COLO668 (cell line): ENCODE data around the gene TRABD.
"Not testable (repeated sequence)": the region's sequence is repeated elsewhere in the genome, so short reads cannot be mapped to it uniquely, and the experiment has no call there.

Experiments
- DNase-seq: peaks from one replicate; lab custom pipeline; 2025; ENCODE audit not compliant: unreplicated experiment; lab: John Stamatoyannopoulos, UW

The TRABD gene

DNA sequence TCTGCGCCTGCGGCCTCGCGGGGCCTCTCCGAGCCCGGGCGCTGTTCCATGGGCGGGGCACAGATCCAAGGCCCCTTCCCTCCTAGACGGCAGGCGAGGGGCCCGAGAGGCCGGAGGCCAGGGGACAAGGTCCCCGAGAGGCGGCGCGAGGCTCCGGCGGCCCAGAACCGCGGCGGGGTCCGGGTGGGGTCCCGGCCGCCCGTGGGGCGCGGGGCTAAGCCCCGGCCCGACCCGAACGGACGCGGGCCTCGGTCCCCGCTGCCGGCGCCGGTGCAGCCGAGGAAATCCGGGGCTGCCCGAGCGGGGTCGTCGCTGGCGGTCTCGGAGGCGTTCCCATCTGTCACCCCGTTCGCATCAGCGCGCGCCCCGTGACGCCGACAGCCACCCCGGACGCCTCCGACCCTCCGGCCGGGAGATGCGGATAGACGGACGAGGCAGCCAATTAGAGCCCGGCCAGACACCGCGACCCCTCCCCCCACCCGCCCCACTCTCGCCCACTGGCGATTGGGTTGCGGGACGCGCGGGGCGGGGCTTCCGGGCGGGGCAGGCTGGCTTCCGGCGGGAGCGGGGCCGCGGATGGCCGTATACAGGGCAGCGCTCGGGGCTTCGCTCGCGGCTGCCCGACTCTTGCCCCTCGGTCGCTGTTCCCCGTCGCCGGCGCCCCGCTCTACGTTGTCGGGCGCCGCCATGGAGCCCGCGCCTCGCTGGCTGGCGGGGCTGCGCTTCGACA lies 14.9 kb downstream of the TRABD start, which contains the start of gene SELENOO:
SELENOO (plus strand) TSS at position 551 of the 730 bp plus-strand sequence; CDS start at position 577, 26 bp downstream.
- DNase-seq, result peak; percentile 95

DNA sequence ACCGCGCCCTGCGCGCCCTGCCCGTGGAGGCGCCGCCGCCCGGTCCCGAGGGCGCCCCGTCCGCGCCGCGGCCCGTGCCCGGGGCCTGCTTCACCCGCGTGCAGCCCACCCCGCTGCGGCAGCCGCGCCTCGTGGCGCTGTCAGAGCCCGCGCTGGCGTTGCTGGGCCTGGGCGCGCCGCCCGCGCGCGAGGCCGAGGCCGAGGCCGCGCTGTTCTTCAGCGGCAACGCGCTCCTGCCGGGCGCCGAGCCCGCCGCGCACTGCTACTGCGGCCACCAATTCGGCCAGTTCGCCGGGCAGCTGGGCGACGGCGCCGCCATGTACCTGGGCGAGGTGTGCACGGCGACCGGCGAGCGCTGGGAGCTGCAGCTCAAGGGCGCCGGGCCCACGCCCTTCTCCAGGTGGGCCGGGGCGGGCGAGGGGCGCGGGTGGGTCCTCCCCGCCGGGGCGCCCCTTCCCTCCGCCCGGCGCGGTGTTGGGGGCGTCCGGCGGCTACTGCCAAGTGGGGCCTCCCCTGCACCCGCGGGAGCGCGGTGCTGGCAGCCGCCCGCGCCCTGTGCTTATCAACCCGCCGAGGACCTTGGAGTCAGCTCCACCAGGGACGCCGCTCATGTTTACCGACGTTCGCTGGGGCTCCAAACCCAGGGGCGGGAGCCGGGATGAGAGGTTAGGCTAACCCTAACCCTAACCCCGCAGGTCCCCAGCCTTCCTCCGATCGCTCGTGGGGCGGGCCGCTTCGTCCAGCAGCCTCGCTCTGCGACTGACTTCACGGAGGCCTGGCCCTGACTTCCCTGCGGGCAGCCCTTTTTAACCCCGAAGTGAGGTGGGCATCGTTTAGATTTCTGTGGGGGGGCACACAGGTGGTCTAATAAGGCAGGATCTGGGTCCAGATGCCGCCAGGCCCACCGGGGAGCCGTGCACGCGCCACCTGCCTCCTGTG lies 15.7 kb downstream of the TRABD start:
- peak; percentile 62 for DNase-seq

DNA sequence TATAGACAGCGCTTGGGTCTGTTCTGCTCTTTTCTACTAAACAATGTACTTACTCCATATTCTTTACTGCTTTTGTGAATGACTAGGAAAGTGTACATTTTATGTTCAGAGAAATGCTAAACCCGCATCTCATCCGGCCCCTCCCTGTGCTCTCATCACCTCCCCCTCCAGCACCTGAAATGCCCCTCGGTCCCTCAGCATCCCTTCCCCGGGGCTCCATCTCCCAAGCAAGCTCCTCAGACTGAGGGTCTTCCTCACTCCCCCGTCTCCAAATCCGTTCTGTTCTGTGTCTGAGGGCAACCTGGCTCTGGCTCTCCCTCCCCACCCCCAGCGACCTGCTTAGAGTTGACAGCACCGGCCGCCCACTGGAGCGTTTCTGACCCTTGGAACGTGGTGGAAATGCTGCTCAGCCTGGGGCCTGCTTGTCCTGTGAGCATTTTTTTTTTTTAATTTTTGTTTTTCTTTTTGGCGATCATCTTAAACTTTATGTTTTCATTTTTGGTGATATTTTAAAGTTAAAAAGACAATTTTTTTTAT lies 16.5 kb downstream of the TRABD start:
- DNase-seq, result no peak

DNA sequence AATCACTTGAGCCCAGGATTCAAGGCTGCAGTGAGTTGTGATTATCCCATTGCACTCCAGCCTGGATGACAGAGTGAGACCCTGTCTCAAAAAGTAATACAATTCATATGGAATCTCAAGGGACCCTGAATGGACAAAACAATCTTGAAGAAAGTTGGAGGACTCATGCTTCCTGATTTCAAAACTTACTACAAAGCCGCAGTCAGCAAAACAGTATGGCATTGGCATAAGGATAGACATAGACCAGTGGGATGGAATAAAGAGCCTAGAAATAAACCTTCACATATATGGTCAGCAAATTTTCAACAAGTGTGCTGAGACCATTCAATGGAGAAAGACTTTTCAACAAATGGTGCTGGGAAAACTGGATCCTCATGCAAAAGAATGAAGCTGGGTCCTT lies 17.6 kb downstream of the TRABD start:
- no peak for DNase-seq

DNA sequence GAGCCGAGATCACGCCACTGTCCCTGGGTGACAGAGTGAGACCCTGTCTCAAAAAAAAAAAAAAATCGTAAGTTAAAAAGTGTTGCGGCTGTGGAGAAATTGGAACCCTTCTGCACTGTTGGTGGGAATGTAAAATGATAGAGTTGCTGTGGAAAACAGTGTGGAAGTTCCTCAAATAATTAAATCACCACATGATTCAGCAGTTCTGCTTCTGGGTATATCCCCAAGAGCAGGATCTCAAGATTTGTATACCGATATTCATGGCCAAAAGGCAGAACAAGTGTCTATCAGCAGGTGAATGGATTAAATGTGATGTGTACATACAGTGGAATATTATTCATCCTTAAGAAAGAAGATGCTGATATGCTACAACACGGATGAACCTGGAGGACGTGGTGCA lies 18.9 kb downstream of the TRABD start:
- DNase-seq, result no peak

DNA sequence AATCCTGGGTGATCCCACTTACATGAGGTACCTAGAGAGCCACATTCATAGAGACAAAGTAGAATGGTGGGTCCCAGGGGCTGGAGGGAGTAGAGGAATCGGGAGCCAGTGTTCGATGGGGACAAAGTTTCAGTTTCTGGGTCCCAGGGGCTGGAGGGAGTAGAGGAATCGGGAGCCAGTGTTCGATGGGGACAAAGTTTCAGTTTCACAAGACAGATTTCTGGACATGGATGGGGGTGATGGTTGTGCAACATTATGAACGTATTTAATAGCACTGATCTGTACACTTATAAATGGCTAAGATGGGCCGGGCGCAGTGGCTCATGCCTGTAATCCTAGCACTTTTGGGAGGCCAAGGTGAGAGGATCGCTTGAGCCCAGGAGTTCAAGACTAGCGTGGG lies 19.3 kb downstream of the TRABD start:
- DNase-seq, result not testable (repeated sequence)

DNA sequence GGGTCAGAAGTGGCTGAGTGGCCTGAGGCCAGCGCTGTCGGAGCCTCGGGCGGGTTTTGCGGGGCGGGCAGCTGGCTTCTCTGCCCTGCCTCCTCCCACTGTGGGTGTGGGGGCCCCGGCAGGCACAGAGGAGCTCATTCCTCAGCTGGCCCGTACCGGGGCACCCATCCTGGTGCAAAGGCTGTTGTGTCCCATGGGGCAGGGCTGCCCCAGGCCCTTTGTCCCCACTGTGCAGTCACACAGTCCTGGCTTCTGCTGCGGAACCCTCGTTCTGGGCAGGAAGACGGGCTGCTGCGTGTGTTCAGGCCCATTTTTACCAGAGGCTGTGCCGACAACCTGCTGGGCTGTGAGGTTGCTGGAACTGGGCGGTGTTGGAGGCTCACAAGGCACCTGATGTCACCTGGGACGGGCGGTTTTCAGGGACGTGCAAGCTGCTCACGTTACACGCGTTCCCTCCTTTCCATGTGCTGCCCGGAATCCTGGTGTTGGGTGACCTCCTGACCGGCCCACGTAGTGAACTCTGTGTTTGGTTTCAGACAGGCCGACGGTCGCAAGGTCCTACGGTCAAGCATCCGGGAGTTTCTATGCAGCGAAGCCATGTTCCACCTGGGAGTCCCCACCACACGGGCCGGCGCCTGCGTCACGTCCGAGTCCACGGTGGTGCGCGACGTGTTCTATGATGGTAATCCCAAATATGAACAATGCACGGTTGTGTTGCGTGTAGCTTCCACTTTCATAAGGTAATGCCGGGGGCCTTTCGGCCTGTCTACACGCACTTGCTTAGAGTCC lies 20.3 kb downstream of the TRABD start:
- DNase-seq, result no peak

DNA sequence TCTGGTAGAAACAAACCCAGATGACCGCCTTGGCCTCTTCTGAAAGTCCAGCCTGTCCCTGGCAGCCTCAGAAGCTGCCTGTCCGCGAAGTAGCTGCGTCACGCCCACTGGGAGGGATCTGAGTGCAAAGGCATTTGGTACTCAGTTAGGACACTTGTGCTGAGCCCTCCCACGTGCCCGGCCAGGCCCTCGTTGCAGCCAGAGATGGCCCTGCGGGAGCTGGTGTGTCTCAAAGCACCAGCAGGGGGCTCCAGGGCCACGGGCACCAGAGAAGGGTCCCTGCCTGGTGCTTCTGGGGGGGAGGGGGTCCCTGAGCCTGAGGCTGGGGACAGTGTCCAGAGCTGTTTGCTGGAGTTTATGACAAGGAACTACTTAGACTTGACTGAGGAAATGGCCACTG lies 20.9 kb downstream of the TRABD start:
- peak; percentile 21 for DNase-seq

DNA sequence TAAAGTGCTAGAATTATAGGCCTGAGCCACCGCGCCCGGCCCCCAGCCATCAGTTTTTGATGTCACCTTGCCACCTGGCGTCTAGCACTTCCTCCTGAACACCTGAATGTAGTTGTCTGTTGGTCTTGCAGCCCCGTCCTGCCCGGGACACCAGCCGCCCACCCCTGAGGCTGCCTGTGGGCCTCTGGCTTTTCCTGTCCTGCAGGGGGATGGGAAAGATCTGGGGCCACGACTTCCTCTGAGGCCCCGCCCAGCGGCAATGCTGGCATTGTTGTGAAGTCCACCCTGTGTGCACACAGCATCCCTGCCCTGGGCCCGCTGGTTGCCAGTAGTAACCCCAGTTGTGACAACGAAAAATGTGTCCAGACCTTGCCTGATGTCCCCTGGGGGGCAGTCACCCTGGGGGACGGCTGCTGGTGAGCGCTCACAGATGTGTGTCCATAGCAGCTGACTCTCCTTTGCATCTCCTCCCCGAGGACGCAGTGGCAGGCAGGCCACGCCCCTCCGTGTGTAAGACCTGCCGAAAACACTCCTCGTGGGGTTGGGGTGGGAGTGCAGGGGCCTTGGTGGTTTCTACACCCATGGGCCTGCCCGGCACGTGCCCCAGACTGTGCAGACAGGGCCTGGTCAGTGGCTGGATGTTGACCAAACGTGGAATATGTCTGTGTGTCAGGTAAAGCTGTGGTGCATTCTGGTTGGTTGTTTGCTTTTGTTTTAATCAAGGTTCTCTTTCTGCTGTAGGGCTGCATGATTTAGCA lies 21.8 kb downstream of the TRABD start:
- no peak for DNase-seq

DNA sequence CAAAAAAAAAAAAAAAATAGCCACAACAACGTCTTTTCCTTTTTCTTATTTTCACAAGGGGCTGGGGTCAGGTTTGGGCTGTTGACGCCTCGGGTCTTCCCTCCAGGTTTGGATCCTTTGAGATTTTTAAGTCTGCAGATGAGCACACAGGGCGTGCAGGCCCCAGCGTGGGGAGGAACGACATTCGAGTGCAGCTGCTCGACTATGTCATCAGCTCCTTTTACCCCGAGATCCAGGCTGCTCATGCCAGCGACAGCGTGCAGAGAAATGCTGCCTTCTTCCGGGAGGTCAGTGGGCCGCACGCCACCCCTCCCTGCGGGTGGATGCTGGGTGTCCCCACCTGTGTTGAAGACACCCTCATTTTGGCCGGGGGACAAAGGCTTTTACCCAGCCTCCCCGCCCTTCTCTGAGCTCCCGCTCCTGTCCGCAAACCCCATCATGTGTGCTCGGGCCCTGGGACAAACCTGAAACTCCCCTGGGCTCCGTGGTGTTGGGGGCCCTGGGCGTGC lies 22.8 kb downstream of the TRABD start:
- no peak for DNase-seq

DNA sequence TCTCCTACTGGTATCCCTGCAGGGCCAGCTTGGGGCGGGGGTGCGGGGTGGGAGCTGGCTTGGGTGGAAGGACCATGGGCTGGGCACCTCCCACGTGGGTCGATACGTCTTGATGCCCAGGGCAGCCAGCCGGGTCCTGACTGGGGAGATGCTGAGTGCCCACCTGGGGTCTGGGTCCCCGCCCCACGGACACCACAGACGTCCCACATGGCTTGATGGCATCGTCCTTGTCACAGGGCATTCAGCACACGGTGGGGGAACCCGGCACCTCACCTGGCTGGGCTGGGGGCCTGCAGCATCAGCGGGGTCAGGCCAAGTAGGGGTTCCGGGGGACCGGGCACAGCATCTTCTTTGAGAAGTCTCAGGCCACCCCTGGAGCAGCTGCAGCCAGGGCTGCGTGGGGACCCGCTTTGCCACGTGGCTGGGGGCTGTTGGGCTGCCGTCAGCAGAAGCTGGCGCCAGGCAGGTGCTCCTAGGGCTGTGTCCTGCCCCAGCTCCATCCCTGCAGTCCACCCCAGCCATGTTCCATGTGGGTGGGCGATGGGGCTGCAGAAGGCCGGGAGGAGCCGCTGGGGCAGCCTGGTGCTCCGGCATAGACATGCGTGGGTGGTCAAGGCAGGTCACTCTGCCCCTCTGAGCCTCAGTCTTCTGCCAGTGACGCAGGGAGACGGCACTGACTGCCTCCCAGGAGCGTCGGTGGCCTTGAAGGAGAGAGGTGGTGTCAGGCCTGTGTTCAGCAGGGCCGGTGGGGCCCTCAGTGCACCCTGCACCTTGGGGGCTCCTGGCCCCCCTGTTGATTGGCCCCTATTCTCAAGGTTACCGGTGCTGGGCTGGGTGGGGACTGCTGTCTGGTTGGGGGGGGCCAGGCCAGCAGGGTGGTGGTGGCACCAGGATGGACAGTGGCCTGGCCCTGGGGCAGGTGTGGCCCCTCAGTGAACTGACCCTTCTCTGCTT lies 23.5 kb downstream of the TRABD start:
- no peak for DNase-seq

DNA sequence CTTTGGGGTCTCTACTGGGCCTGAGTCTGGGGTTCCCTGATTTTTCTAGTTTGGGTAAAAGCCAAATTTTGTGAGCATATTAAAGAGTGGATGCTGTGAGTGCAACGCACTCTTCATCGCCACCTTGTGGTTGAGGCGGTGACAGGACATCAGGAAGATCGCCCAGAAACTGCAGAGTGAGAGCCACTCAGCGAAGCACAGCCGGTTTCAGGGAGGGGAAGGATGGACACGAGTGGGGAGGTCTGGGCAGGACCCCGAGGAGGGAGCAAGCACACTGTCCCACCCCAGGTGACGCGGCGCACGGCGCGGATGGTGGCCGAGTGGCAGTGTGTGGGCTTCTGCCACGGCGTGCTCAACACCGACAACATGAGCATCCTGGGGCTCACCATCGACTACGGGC lies 24.2 kb downstream of the TRABD start:
- peak; percentile 59 for DNase-seq

DNA sequence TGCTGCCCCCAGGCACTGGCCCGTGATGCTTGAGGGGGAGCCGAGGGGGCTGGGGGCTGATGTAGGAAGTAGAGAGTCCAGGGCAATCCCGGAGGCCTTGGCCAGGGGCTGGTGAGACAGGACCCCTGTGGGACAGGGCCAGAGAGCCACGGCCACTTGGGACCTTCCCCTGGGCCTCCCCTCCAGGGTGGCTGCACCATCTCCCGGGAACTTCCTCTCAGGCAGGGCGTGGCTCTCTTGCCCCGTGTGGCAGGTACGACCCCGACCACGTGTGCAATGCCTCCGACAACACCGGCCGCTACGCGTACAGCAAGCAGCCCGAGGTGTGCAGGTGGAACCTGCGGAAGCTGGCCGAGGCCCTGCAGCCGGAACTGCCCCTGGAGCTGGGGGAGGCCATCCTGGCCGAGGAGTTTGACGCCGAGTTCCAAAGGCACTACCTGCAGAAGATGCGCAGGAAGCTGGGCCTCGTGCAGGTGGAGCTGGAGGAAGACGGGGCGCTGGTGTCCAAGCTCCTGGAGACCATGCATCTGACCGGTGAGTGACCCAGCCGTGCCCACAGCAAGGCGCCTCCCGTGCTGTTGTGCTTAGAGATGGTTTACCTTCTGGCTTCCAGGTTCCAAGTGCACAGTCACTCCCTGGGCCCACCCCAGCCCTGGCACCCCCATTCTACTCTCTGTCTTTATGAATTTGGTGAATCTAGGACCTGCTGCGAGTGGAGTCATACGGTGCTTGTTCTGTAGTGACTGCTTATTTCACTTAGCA lies 24.8 kb downstream of the TRABD start:
- no peak for DNase-seq

DNA sequence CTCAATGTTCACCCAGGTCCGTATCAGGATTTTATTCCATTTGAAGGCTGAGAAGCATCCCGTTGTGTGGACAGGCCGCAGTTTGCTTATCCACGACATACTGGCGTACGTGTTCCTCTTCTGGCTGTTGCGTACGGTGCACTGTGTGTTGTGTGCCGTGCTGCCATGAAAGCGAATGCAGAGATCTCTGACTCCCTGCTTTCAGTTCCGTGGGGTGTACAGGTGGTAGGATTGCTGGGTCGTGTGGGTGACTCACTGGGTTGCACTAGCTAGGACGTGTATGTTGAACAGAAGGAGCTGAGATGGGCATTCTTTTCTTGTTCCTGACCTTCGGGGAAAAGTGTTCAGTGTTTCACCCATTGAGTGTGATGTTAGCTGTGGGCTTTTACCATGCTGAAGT lies 25.4 kb downstream of the TRABD start:
- no peak for DNase-seq

DNA sequence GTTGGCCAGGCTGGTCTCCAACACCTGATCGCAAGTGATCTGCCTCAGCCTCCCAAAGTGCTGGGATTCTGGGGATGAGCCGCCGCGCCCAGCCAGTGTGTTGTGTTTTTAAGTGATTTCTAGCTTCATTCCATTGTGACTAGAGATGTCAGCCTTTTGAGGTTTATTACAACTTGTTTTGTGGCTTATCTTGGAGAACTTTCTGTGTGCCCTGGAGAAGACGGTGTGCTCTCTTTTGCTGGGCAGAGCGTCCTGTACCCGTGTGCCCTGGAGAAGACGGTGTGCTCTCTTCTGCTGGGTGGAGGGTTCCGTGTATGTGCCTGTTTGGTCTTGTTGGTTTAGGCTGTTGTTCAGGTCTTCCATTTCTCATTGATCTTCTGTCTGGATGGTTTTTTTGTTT lies 27.6 kb downstream of the TRABD start:
- DNase-seq, result no peak

DNA sequence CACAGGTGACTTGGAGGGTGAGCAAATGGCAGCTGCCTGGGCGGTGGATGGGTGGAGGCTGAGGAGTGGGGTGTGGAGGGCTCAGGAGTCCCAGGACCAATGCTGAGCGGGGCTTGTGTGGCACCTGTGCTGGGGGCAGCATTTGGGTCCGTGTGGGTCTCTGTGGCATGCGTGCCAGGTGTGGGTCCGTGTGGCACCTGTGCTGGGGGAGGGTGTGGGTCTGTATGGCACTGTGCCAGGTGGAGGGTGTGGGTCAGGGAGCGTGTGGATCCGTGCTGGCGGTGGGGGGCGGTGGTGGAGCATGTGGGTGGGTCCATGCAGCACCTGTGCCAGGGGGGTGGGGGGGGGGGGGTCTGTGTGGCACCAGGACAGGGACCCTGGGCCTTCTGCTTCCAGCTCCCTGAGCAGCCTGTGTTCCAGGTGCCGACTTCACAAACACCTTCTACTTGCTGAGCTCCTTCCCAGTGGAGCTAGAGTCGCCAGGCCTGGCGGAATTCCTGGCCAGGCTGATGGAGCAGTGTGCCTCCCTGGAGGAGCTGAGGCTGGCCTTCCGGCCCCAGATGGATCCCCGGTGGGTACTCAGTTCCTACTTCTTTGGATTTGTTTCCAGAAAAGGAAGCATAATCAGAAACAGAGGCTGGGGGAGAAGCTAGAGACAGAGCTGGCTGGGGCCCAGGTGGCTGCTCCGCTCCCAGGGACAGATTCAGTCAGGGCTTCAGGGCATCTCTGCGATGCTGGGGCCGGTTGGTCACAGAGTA lies 29.8 kb downstream of the TRABD start:
- peak; percentile 19 for DNase-seq

DNA sequence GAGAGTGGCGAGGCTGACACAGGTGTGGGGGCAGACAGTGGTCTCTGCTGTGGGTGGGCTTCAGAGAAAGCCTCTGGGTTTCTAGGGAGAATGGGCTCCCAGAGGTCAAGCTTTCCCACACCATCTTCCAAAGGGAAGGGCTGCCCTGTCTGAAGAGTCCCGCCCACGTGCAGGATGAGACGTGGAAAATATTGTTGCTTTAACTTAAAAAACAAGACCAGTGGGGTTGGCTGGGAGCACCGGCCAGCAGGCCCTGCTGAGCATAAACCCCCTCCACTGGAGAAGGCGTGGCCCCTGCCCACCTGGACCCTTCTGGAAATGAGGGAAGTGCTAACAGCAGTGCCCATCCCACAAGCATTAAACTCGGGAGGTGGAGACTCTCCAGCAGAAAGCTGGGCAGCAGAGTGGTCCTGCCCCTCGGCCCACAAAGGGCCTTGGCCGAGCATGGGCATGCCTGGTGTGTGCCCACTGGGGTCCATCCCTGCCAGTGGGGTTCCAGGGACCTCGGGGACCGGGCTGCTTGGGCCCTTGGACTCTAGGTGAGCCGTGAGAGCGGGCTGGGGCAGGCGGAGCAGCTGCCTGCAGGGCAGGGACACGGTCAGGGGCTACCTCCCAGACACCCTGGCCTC lies 30.5 kb downstream of the TRABD start:
- DNase-seq, result no peak
